ENCODE data around the gene C16orf92.

- TF ChIP-seq ARNTL (CRISPR knock-in tag; IDR thresholded peaks at IDR 0.05; ENCODE audit: borderline replicate concordance, low read depth): no peak
- TF ChIP-seq ZFP30 (CRISPR knock-in tag; IDR thresholded peaks at IDR 0.05): no peak
- TF ChIP-seq ISL1 (CRISPR knock-in tag; IDR thresholded peaks at IDR 0.05): no peak
- no peak for TF ChIP-seq ZNF8 (CRISPR knock-in tag; IDR thresholded peaks at IDR 0.05)
These were observed 28.2 kb upstream of the C16orf92 start for GRCh38 chr16:29994600-29995323.
